Endodermal cell (in vitro differentiated cells): ENCODE results near the gene NCAN. TPM values are rescaled to one million over a fixed set of nuclear protein-coding genes. Genes with fewer than 3 reads are reported as not detected.

Source experiments
- DNase-seq: peaks from one replicate; pipeline ENCODE4 v3.0.0-alpha.2; 2017
- H3K27ac ChIP-seq: 2 replicates; pipeline ENCODE4 v1.5.1; 2013; ENCODE audit warnings: mild to moderate bottlenecking, low read depth, low read length, moderate library complexity
- H3K27me3 ChIP-seq: 2 replicates; pipeline ENCODE4 v1.6.1; 2013; ENCODE audit warnings: mild to moderate bottlenecking, low read length, moderate library complexity; ENCODE audit not compliant: insufficient read depth, control insufficient read depth, poor library complexity, severe bottlenecking
- H3K36me3 ChIP-seq: 2 replicates; pipeline ENCODE4 v1.7.0; 2013; ENCODE audit warnings: mild to moderate bottlenecking, low read length, moderate library complexity; ENCODE audit not compliant: control insufficient read depth, insufficient read depth
- H3K4me1 ChIP-seq: one replicate; pipeline ENCODE4 v1.7.0; 2013; ENCODE audit warnings: low read length; ENCODE audit not compliant: control insufficient read depth, insufficient read depth
- H3K4me3 ChIP-seq: 2 replicates; pipeline ENCODE4 v1.5.1; 2013; ENCODE audit warnings: mild to moderate bottlenecking, low read length, moderate library complexity
- H3K9ac ChIP-seq: 2 replicates; pipeline ENCODE4 v1.6.1; 2013; ENCODE audit warnings: mild to moderate bottlenecking, low read length, moderate library complexity; ENCODE audit not compliant: poor library complexity, severe bottlenecking; ENCODE audit errors: extremely low read depth
- H3K9me3 ChIP-seq: 2 replicates; pipeline ENCODE4 v1.6.1; 2013; ENCODE audit warnings: mild to moderate bottlenecking, low read length, moderate library complexity; ENCODE audit not compliant: control insufficient read depth
- H3K27ac Mint-ChIP-seq: 2 replicates; pipeline ENCODE4 v1.8.0; 2020; ENCODE audit warnings: mixed read lengths
- H3K27me3 Mint-ChIP-seq: 2 replicates; pipeline ENCODE4 v1.8.0; 2021; ENCODE audit warnings: mild to moderate bottlenecking, mixed read lengths; ENCODE audit not compliant: insufficient read depth
- H3K36me3 Mint-ChIP-seq: 2 replicates; pipeline ENCODE4 v1.8.0; 2020; ENCODE audit warnings: low read depth, mixed read lengths
- H3K4me1 Mint-ChIP-seq: 2 replicates; pipeline ENCODE4 v1.8.0; 2020; ENCODE audit warnings: mixed read lengths
- H3K4me3 Mint-ChIP-seq: 2 replicates; pipeline ENCODE4 v1.8.0; 2020; ENCODE audit warnings: mild to moderate bottlenecking, moderate library complexity, mixed read lengths
- H3K9me3 Mint-ChIP-seq: 2 replicates; pipeline ENCODE4 v1.8.0; 2020; ENCODE audit warnings: mild to moderate bottlenecking, mixed read lengths
- CTCF ChIP-seq: fragments of 200-600 bp; sonication (generic); conservative IDR thresholded peaks from 2 replicates; pipeline ENCODE4 v1.5.0; 2021; ENCODE audit warnings: antibody characterized with exemption, mild to moderate bottlenecking
- WGBS, 2 experiments: methylation state at CpG; one replicate each; pipeline versions ENCODE4 v1.1.5 to v1.1.7; 2013; ENCODE audit warnings: missing lambda C conversion rate in 2 of 2, mixed read lengths in 1 of 2; ENCODE audit not compliant: insufficient coverage in 1 of 2, insufficient read length in 1 of 2; 5-methylcytosine and 5-hydroxymethylcytosine counted together
- total RNA-seq, 2 donors: library from RNA; stranded (reverse); fragmentation: NEBNext Ultra II Directional in 1 of 2; extraction: Animal tissue kit (Norgen Biotek cat#: 25700) in 1 of 2; gene quantifications; 2 replicates in 1 of 2; 3 replicates in 1 of 2; pipeline ENCODE4 v1.2.1, GENCODE V29; 2021

Gene NCAN
- total RNA-seq, 2 donors from 2014 or later, result 0.77 to 4.2 TPM

DNA sequence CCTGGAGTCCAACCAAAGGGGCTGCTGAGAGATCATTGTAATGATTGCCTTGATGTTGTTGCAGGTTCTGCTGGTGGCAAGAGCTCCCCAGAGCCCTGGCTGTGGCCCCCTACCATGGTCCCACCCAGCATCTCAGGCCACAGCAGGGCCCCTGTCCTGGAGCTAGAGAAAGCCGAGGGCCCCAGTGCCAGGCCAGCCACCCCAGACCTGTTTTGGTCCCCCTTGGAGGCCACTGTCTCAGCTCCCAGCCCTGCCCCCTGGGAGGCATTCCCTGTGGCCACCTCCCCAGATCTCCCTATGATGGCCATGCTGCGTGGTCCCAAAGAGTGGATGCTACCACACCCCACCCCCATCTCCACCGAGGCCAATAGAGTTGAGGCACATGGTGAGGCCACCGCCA, 15.5 kb downstream of the NCAN start:
- DNase-seq, result no peak
- Mint-ChIP-seq H3K9me3 (no peaks in the 10 kb centered on the region), H3K36me3 (no peaks in the 10 kb centered on the region), H3K27me3 (peaks cover 68% of the 10 kb centered on the region), H3K27ac (no peak overlapping the region), H3K4me1 (no peaks in the 10 kb centered on the region), H3K4me3 (no peak overlapping the region)
- H3K27ac ChIP-seq, result no peak overlapping the region
- peaks cover 54% of the 10 kb centered on the region for H3K27me3 ChIP-seq
- H3K4me3 ChIP-seq, result no peak overlapping the region
- 87 to 100% methylated on average over 1 to 4 of the region's 4 CpGs for WGBS, 2 experiments
- H3K4me1 ChIP-seq, result no peaks in the 10 kb centered on the region
- no peak for TF ChIP-seq CTCF
- H3K36me3 ChIP-seq, result no peaks in the 10 kb centered on the region
- H3K9ac ChIP-seq, result no peak overlapping the region
- H3K9me3 ChIP-seq, result no peaks in the 10 kb centered on the region

- H3K36me3 ChIP-seq, result no peaks in the 10 kb centered on the region
- no peak overlapping the region for H3K27ac ChIP-seq
- no peak overlapping the region for H3K9ac ChIP-seq
- Mint-ChIP-seq H3K4me3 (no peak overlapping the region), H3K27ac (no peak overlapping the region), H3K9me3 (peaks cover 16% of the 10 kb centered on the region), H3K4me1 (no peaks in the 10 kb centered on the region), H3K27me3 (peaks cover 56% of the 10 kb centered on the region), H3K36me3 (no peaks in the 10 kb centered on the region)
- no peak for TF ChIP-seq CTCF
- H3K4me3 ChIP-seq, result no peak overlapping the region
- peaks cover 12% of the 10 kb centered on the region for H3K9me3 ChIP-seq
- H3K4me1 ChIP-seq, result no peaks in the 10 kb centered on the region
- peaks cover 41% of the 10 kb centered on the region for H3K27me3 ChIP-seq
- DNase-seq, result no peak
- 87 to 88% methylated on average over 3 of the region's 3 CpGs for WGBS, 2 experiments
These were observed 17.9 kb downstream of the NCAN start for GRCh38 chr19:19229701-19230100.

- Mint-ChIP-seq H3K4me3 (no peak overlapping the region), H3K27ac (no peak overlapping the region), H3K27me3 (peaks cover 49% of the 10 kb centered on the region), H3K9me3 (peaks cover 23% of the 10 kb centered on the region), H3K4me1 (no peaks in the 10 kb centered on the region), H3K36me3 (no peaks in the 10 kb centered on the region)
- H3K4me3 ChIP-seq, result no peak overlapping the region
- no peaks in the 10 kb centered on the region for H3K4me1 ChIP-seq
- H3K9me3 ChIP-seq, result peaks cover 16% of the 10 kb centered on the region
- no peak for TF ChIP-seq CTCF
- no peak for DNase-seq
- H3K27ac ChIP-seq, result no peak overlapping the region
- H3K9ac ChIP-seq, result no peak overlapping the region
- H3K27me3 ChIP-seq, result peaks cover 28% of the 10 kb centered on the region
- WGBS, 2 experiments, result 83 to 96% methylated on average over 7 to 9 of the region's 9 CpGs
- H3K36me3 ChIP-seq, result no peaks in the 10 kb centered on the region
These were observed 19.2 kb downstream of the NCAN start for GRCh38 chr19:19230999-19231398.
